Keratinocyte (primary cell): ENCODE results near the gene RAB3A.

Source experiments
- EZH2 ChIP-seq: IDR thresholded peaks from one replicate; pipeline ENCODE4 v1.6.1; 2012; ENCODE audit warnings: inconsistent platforms, mild to moderate bottlenecking, low read length, moderate library complexity
- TF ChIP-seq, protein P1 (sequence below), 3 experiments: IDR thresholded peaks in 1 of 3; conservative IDR thresholded peaks in 1 of 3; optimal IDR thresholded peaks in 1 of 3; 2 replicates in 2 of 3; 3 replicates in 1 of 3; pipeline versions ENCODE3 to v1.5.1; 2011; ENCODE audit warnings: low read length in 3 of 3, mild to moderate bottlenecking in 3 of 3, moderate library complexity in 2 of 3, control low read depth in 1 of 3, inconsistent platforms in 1 of 3; ENCODE audit not compliant: insufficient read depth in 2 of 3; ENCODE audit errors: extremely low read depth in 1 of 3

GRCh38 chr19:18233224-18233825 is 29.5 kb upstream of the RAB3A start:
- TF ChIP-seq, protein P1, sequence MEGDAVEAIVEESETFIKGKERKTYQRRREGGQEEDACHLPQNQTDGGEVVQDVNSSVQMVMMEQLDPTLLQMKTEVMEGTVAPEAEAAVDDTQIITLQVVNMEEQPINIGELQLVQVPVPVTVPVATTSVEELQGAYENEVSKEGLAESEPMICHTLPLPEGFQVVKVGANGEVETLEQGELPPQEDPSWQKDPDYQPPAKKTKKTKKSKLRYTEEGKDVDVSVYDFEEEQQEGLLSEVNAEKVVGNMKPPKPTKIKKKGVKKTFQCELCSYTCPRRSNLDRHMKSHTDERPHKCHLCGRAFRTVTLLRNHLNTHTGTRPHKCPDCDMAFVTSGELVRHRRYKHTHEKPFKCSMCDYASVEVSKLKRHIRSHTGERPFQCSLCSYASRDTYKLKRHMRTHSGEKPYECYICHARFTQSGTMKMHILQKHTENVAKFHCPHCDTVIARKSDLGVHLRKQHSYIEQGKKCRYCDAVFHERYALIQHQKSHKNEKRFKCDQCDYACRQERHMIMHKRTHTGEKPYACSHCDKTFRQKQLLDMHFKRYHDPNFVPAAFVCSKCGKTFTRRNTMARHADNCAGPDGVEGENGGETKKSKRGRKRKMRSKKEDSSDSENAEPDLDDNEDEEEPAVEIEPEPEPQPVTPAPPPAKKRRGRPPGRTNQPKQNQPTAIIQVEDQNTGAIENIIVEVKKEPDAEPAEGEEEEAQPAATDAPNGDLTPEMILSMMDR (optimal IDR thresholded peaks at IDR 0.05 in 1 of 3, IDR thresholded peaks at IDR 0.05 in 1 of 3, conservative IDR thresholded peaks at IDR 0.05 in 1 of 3; ENCODE audit: extremely low read depth in 1 of 3, insufficient read depth in 2 of 3, low read length in 3 of 3): no peak
- TF ChIP-seq EZH2: no peak
